WTC11 (cell line): ENCODE measurements around the gene CCDC6.
"Not testable (repeated sequence)": the region's sequence is repeated elsewhere in the genome, so short reads cannot be mapped to it uniquely, and the experiment has no call there.

Source experiments
- TF ChIP-seq, protein P1 (sequence below): sonication (generic); formaldehyde crosslinking; IDR thresholded peaks from 2 replicates; pipeline ENCODE4 v1.8.0; 2022; ENCODE audit warnings: mild to moderate bottlenecking, missing genetic modification reagents
- TF ChIP-seq, protein P2 (sequence below): sonication (generic); formaldehyde crosslinking; IDR thresholded peaks from 2 replicates; pipeline ENCODE4 v1.8.1; 2023; ENCODE audit warnings: mild to moderate bottlenecking, missing genetic modification reagents, moderate library complexity
- TF ChIP-seq, protein P3 (sequence below): fragments of 200-600 bp; IDR thresholded peaks from 2 replicates; pipeline ENCODE4 v1.8.0; 2022; ENCODE audit warnings: antibody characterized with exemption

DNA sequence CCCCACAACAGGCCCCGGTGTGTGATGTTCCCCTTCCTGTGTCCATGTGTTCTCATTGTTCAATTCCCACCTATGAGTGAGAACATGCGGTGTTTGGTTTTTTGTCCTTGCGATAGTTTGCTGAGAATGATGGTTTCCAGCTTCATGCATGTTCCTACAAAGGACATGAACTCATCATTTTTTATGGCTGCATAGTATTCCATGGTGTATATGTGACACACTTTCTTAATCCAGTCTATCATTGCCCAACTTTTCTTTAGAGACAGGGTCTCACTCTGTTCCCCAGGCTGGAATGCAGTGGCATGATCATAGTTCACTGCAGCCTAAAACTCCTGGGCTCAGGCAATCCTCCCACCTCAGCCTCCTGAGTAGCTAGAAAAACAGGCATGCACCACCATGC, 120.9 kb downstream of the CCDC6 start:
- TF ChIP-seq, protein P1, sequence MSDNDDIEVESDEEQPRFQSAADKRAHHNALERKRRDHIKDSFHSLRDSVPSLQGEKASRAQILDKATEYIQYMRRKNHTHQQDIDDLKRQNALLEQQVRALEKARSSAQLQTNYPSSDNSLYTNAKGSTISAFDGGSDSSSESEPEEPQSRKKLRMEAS (CRISPR knock-in tag): not testable (repeated sequence)
- TF ChIP-seq, protein P2, sequence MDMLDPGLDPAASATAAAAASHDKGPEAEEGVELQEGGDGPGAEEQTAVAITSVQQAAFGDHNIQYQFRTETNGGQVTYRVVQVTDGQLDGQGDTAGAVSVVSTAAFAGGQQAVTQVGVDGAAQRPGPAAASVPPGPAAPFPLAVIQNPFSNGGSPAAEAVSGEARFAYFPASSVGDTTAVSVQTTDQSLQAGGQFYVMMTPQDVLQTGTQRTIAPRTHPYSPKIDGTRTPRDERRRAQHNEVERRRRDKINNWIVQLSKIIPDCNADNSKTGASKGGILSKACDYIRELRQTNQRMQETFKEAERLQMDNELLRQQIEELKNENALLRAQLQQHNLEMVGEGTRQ (CRISPR knock-in tag): not testable (repeated sequence)
- TF ChIP-seq, protein P3, sequence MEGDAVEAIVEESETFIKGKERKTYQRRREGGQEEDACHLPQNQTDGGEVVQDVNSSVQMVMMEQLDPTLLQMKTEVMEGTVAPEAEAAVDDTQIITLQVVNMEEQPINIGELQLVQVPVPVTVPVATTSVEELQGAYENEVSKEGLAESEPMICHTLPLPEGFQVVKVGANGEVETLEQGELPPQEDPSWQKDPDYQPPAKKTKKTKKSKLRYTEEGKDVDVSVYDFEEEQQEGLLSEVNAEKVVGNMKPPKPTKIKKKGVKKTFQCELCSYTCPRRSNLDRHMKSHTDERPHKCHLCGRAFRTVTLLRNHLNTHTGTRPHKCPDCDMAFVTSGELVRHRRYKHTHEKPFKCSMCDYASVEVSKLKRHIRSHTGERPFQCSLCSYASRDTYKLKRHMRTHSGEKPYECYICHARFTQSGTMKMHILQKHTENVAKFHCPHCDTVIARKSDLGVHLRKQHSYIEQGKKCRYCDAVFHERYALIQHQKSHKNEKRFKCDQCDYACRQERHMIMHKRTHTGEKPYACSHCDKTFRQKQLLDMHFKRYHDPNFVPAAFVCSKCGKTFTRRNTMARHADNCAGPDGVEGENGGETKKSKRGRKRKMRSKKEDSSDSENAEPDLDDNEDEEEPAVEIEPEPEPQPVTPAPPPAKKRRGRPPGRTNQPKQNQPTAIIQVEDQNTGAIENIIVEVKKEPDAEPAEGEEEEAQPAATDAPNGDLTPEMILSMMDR: not testable (repeated sequence)
